NCI-H128 (cell line): ENCODE data around the gene RBM33.

Experiments
- DNase-seq: peaks from one replicate; lab custom pipeline; 2025; ENCODE audit not compliant: unreplicated experiment; lab: John Stamatoyannopoulos, UW

Gene RBM33

GRCh38 chr7:155741805-155742204 is 97.3 kb downstream of the RBM33 start:
- DNase-seq = no peak

- DNase-seq = no peak
These were observed 98.7 kb downstream of the RBM33 start for GRCh38 chr7:155743177-155743576.

GRCh38 chr7:155744971-155745683 is 100.7 kb downstream of the RBM33 start:
- DNase-seq = no peak

- no peak for DNase-seq
These were observed 101.3 kb downstream of the RBM33 start for GRCh38 chr7:155745737-155746136.

GRCh38 chr7:155746188-155746587 is 101.7 kb downstream of the RBM33 start:
- DNase-seq = no peak

GRCh38 chr7:155747209-155747608 is 102.7 kb downstream of the RBM33 start:
- no peak for DNase-seq

GRCh38 chr7:155749578-155749977 is 105.1 kb downstream of the RBM33 start:
- no peak for DNase-seq

- no peak for DNase-seq
These were observed 106.0 kb downstream of the RBM33 start for GRCh38 chr7:155750255-155751125.

- no peak for DNase-seq
These were observed 106.9 kb downstream of the RBM33 start for GRCh38 chr7:155751409-155751808.

- no peak for DNase-seq
These were observed 108.4 kb downstream of the RBM33 start for GRCh38 chr7:155752756-155753445.

- DNase-seq = no peak
These were observed 109.0 kb downstream of the RBM33 start for GRCh38 chr7:155753446-155753965.

GRCh38 chr7:155754165-155754564 is 109.7 kb downstream of the RBM33 start:
- DNase-seq = no peak

- no peak for DNase-seq
These were observed 110.6 kb downstream of the RBM33 start for GRCh38 chr7:155755026-155755425.

- DNase-seq = no peak
These were observed 111.9 kb downstream of the RBM33 start for GRCh38 chr7:155756322-155756721.

- DNase-seq = no peak
These were observed 113.9 kb downstream of the RBM33 start for GRCh38 chr7:155758348-155758747.

GRCh38 chr7:155759740-155760430 is 115.4 kb downstream of the RBM33 start:
- no peak for DNase-seq

GRCh38 chr7:155761162-155761561 is 116.7 kb downstream of the RBM33 start:
- no peak for DNase-seq

- DNase-seq = no peak
These were observed 117.6 kb downstream of the RBM33 start for GRCh38 chr7:155762036-155762435.

GRCh38 chr7:155762655-155763054 is 118.2 kb downstream of the RBM33 start:
- DNase-seq = no peak

GRCh38 chr7:155763122-155763521 is 118.7 kb downstream of the RBM33 start:
- no peak for DNase-seq
